HG03060 (cell line): Measurements from ENCODE around the gene ACOT7.
"Not testable (repeated sequence)": the region's sequence is repeated elsewhere in the genome, so short reads cannot be mapped to it uniquely, and the experiment has no call there.

Experiments used
- ATAC-seq: cut with Tn5 transposase; IDR thresholded peaks from one replicate; pipeline ENCODE4 v1.9.1; 2021; ENCODE audit warnings: low read depth, moderate number of reproducible peaks; ENCODE audit not compliant: unreplicated experiment

Gene ACOT7

DNA sequence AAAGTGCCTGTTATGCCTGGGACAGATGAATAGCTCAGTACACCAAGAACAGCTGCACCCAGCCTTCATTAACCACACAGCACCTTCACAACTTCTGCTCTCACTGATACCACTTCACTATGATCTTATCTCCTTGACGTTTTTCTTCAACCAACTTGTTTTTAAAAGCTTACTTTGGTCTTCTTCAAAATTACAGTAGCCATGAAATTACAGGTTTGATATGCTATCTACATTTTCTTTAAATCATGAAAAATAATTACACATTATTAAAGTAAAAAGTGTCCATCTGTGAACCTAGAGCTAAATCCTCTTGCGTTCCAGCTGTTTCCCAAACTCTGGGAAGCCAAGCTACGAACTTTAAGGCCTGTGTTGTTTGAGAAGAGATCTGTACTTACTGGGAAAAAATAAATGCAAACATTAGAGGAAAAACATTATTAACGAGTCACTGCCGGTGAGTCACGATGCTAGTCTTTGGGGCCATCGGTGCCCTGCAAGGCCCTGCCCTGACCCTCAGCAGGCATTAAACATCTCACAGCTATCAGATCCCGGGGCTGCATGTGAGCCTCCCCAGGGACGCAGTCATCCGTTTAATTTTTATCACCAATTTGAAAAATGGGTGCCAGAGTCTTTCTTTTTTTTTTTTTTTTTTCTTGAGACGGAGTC lies 76.3 kb downstream of the ACOT7 start:
- ATAC-seq: no peak

DNA sequence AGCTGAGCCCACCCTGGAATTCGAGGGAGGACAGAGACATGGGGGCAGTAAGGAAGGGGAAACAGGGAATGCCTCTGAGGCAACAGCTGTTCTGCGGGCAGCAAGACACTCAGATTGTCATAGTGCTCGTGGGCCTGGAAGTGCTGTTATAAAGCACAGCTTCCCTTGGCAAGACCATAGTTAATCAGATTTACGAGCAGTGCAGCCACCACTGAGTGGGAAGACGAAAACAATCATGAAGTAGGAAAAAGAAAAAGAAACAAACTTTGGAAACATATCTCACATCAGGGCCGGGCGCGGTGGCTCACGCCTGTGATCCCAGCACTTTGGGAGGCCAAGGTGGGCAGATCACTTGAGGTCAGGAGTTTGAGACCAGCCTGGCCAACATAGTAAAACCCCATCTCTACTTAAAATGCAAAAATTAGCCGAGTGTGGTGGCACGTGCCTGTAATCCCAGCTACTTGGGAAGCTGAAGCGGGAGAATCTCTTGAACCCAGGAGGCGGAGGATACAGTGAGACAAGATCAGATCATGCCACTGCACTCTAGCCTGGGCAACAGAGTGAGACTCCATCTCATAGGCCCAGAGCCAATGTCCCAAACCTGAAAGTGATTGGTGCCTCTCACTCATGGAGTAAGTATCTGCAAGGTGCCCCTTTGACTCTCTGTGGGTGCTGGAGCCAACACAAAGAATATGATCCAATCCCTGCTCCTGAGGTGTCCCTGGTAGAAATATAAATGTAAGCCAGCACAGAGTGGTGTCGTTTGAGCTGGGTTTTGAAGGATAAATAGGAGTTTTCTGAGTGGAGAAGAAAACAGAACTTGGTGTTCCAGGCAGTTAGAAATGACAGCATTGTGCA lies 77.1 kb downstream of the ACOT7 start:
- no peak for ATAC-seq

DNA sequence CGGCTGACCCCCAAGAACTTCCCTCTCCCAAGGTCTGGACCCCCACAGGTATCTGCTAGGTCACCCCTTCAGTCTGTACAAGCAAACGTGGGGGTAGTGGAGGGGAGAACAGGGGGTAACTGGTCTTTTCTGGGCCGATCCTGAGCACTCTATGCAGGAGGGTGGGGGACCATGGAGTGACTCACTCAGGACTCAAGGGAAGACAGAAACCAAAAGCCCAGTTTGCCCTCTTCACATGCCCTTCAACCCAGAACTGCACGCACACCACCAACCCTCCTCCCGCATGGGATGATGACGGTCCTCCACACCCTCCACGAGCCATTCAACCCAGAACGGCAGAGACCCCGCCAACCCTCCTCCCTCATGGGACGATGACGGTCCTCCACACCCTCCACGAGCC lies 79.1 kb downstream of the ACOT7 start:
- ATAC-seq: no peak

DNA sequence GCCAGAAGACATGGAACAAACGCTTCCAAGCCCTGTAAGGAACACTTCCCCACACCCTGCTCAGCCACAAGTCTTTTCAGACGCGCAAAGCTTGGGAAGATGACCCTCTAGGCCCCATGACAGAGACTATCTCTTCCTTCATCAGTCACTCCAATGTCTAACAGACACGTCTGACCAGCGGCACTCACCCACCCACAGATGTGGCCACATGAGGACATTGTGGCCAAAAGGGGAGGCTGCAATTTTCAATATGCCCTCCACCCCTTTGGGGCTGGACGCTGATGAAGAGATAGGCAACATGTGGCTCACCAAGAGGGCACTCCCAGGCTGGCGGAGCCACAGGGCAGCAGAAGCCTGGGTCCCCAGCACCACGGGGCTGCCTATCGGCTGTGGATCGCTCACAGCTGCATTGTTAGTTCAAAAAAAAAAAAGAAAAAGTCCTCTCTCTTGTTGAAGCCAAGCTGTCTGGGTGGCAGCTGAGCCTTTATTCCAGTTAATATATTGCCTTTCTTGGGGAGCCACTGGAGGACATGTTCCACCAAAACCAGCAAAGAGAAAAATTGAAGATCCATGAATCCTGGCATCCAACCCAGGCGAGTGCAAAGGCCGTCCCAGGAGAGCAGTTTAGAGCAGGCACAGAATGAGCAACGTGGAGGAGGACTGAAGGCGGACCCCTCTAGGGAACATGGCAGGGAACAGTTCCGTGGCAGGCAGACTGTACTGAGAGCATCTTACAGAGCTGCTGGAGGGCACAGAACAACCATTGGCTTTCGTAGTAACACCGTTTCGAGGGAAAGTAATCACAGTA lies 80.0 kb downstream of the ACOT7 start:
- no peak for ATAC-seq

DNA sequence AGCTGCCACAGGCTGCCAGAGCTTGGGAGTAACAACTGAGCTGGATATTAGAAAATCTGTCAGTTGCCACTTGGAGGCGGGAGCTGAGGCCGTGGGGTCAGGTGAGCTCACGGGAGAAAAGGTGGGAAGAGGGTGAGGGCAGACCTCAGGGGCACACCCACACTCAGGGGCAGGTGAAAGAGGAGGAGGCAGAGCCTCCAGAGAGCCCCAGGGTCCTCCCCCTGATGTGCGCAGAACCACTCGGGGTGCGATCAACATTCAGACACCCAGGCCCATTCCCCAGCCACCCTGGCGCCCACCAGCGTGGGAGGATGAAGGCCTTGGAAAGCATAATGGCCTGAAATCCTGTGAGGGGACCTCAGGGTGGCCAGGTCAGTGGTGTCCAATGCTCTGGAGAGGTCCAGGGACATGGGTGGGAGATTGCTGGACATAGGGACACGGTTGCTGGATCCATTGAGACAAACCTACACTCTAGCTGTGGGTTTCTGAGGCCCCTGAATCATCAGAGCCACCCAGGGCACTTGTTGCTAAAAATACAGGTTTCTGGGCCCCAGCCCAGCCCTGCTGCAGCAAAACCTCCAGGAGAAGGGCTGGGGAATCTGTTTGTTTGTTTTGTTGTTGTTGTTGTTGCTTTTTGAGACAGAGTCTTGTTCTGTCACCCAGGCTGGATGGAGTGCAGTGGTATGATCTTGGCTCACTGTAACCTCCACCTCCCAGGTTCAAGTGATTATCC lies 83.3 kb downstream of the ACOT7 start:
- no peak for ATAC-seq

DNA sequence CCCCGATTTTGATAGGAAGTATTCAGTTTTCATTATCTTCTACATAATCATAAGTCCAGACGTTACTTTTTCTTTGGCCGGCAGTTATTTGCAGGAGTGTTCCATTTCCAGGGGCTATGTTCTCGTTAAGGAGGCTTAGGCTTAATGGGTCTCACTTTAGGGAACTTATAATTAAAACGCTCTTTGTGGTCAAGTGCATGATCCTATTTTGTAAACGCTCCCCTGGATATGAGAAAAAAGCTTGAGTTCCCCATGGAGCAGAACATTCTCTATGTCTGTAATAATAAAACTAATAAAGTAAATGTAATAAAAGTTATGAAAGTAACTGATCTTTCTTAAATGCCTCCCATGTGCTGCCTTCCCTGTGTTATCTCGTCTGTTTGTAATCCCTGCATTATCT lies 84.0 kb downstream of the ACOT7 start:
- no peak for ATAC-seq

DNA sequence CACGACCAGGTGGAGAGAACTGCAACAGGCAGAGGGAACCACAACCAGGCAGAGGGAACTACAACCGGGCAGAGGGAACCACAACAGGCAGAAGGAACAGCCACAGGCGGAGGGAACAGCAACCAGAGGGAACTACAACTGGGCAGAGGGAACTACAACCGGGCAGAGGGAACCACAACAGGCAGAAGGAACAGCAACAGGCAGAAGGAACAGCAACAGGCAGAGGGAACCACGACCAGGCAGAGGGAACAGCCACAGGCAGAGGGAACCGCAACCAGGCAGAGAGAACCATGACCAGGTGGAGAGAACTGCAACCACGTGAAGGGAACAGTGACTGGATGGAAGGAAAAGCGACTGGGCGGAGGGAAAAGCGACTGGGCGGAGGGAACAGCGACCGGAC lies 85.1 kb downstream of the ACOT7 start:
- no peak for ATAC-seq

DNA sequence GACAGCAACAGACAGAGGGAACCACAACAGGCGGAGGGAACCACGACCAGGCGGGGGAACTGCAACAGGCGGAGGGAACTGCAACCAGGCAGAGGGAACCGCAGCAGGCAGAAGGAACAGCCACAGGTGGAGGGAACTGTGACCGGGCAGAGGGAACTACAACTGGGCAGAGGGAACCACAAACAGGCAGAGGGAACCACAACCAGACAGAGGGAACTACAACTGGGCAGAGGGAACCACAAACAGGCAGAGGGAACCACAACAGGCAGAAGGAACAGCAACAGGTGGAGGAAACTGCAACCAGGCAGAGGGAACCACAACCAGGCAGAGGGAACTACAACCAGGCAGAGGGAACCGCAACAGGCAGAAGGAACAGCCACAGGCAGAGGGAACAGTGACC lies 85.9 kb downstream of the ACOT7 start:
- ATAC-seq: not testable (repeated sequence)

DNA sequence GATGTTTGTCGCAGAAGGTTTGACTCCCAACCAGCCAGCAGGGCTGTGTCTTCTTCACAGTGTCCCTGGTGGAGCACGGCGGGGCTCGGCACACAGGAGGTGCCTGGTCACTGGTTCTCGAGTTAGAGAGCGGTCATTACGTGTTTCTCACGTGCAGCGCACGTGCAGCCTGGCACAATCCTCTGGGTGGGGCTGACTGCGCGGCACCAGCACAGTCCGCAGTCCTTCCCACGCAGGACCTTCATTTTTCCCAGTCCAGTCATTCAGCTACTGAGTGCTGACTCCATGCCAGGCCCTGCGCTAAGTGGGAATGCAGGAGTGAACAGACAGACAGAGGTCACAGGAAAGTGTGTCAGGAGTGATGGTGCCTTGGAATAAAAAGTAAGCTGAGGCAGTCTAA lies 86.5 kb downstream of the ACOT7 start:
- no peak for ATAC-seq

DNA sequence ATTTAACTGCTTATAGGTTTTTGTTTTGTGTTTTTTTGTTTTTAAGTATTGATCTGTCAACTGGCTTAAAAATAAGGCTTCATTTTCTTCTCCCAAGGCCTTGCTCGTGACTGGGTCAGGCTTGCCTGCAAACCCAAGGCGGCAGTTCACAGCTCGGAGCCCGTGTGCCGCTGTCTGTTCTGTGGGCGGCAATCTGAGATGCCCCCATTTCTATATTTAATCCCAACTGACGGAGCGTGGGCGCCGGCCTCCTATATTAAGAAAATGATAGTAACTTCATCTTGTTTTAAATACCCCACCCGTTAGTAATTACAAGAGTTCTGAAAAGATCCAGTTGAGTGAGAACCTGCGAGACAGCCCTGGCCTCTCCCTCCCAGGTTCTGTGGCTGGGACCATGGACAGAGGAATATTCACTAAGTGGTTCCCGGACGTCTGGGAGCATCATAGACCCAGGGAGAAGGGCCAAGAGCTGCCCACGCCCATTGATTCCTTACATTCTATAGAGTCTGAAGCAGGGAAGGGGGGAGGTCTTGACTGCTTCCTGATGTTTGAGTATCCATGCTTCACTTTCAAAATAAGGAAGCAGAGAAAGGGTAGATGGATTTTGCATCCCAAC lies 90.1 kb downstream of the ACOT7 start:
- no peak for ATAC-seq

DNA sequence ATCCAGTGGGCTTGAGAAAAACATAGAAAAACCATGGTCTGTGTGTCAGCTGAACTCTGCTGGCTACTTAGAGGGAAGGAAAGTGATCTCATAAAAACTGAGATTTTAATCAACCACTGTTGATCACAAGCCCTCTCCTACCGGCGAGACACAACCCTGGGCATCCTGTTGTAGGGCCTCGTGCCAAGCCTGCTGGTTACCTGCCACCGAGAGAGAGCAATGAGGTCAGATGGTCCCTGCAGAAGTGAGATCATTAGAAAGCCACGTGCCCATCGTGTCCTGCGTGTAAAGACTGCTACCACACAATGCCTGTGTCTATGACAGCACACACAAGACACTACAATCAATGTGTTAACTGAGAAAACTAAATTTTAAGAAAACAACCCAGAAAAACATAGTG lies 91.0 kb downstream of the ACOT7 start:
- no peak for ATAC-seq

DNA sequence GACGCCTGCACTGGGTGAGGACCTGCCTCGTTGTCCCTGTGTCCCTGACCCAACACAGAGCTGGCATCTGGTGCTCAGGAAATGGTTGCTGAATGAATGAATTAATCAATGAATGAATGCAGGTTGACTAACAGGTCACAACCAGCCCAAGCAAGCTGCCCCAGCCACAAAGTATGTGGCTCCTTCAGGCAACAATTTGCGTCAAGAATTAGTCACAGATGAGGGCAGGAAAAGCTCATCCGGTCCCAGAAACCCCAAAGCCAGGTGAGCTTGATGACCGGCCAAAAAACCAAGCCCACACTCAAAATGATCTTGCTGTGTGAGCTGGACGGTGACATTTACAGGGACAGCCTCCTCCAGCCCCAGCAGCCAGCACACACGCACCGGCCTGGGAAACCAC lies 92.0 kb downstream of the ACOT7 start:
- ATAC-seq: no peak

DNA sequence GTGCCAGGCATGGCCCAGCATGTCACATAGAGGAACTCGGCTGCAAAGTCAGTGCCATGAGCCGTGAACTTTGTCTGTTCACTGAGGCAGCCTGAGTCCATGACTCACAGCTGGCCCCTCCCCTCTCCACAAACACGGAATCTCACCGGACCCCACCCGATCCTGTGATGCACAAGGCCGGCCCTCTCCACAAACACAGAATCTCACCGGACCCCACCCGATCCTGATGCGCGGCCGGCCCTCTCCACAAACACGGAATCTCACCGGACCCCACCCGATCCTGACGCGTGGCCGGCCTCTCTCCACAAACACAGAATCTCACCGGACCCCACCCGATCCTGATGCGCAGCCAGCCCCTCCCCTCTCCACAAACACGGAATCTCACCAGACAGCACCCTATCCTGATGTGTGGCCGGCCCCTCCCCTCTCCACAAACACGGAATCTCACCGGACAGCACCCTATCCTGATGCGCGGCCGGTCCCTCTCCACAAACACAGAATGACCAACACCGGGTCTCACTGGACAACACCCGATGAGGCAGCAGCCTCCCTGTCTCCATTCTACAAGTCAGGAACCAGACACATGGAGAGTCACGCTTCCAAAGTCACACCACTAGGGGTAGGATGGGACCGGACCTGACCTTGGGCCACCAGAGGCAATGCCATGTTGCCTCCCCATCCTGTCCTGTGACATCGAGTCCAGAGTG lies 93.1 kb downstream of the ACOT7 start:
- ATAC-seq: no peak

DNA sequence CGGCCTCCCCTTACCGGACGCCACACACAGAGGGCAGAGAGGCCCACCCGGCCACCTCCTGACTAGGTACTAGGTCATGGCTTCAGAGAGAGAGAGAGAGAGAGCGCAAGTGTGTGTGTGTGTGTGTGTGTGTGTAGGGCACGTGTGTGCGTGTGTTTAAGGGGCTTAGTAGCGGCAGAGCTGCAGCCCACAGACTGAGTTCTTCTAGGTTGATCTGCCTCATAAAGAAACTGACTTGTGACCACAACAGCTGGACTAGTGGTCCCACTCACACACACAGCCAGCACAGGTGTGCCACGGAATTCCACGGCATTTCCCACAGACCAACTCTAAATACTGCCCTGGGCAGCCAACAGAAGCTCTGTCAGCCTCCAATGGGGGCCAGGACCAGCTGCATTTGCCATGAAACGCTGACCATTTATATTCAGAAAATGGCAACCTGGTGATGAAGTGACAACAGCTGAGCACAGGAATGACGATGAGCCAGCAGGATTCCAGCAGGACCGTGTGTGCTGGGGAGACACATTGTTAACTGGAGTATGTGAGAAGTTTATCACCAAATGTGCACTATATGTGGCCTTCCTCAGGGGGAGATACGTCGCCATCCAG lies 93.9 kb downstream of the ACOT7 start:
- ATAC-seq: no peak

DNA sequence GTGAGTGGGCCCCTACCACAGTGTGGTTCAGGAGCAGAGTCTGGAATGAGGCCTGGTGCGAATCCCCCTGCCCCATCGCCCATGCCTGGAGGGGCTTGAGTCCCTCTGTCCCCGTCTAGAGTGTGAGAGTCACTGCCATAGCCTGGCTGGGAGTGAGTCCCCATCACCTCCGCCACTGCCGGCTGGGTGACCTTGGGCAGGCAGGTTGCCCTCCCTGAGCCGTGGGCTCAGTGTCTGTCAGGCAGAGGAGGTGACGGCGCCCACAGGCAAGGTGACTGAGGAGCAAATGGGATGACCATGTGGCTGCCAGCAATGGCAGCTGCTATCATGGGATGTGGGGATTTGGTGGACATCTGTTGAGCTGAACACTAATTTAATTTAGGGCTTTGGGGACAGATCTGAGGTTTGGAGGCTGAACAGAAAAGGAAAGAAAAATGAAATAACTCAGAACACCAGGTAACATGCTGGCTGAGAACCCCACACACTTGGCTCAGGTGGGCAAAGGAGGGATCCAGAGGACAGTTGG lies 94.6 kb downstream of the ACOT7 start:
- ATAC-seq: no peak

DNA sequence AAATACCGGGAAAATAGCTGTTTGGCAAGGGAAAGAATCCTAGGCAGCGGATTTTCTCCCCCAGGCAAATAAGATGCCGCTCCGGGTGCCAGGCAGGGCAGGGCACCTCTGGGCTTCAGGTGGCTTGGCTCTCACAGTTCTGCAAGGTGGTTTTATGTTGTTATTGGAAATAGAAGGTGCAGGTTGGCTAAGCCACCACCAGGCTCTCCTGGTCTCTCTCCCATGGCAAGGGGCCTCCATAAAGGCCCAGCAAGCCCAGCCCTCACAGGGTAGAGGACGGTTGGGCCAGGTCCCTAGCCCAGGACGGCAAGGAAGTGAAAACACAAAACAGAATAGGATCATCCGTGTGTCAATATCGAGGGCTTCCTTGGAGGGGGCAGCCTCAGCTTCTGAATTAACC lies 95.0 kb downstream of the ACOT7 start:
- ATAC-seq: no peak

DNA sequence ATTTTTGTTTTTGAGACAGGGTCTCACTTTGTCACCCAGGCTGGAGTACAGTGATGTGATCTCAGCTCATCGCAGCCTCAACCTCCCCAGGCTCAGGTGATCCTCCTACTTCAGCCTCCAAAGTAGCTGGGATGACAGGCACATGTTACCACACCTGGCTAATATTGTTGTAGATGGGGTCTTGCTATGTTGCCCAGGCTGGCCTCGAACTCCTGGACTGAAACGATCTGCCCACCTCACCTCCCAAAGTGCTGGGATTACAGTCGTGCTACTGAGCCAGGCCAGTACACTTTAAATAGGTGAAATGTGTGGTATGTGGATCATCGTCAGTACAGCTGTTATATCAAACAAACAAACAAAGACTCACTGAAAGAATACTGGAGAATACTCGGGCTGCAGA lies 97.7 kb downstream of the ACOT7 start:
- no peak for ATAC-seq

DNA sequence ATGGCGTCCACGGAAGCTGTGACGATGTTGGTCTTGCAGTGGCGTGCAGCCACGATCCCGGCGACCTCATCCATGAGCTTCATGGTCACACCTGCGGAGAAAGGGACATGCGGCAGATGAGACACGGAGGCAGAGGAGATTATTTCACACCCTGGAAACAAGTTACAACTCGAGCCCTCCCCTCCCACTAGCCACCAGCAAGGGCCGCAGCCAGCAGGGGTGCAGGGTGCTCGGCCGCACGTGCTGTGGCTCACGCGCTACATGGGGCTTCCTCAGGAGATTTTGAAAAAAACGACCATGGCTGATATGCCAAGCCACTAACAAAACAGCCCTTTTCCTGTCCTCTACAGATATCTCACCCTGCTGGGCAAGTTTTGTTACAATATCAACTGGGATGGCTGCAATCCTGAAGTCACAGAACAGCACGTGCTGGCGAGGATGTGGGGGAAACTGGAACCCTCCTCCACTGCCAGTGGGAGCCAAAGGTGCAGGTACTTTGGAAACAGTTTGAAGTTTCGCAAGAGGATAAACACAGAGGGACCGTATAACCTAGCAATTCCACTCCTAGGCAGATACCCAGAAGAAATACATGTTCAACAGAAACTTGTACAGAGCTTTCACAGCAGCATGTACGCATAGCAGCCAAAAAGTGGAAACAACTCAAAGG lies 98.5 kb downstream of the ACOT7 start:
- ATAC-seq: no peak
